Fibroblast of lung (primary cell): ENCODE results near the gene PLXNA2. TPM values are rescaled to one million over a fixed set of nuclear protein-coding genes. Genes with fewer than 3 reads are reported as not detected.

Source experiments
- DNase-seq, 2 donors: peaks; one replicate each; pipeline versions ENCODE4 v3.0.0 to v3.0.0-alpha.2; 2010; ENCODE audit warnings: low read depth in 2 of 2
- H2AFZ ChIP-seq: 2 replicates; pipeline ENCODE4 v1.5.1; 2012; ENCODE audit warnings: low read length, control low read depth, inconsistent platforms
- H3K27ac ChIP-seq: 2 replicates; pipeline ENCODE4 v1.5.1; 2011; ENCODE audit warnings: low read length, control low read depth; ENCODE audit not compliant: insufficient read depth
- H3K27me3 ChIP-seq: 2 replicates; pipeline ENCODE4 v1.5.1; 2011; ENCODE audit warnings: mild to moderate bottlenecking, low read length; ENCODE audit not compliant: control insufficient read depth, insufficient read depth
- H3K36me3 ChIP-seq: 2 replicates; pipeline ENCODE4 v1.5.1; 2011; ENCODE audit warnings: low read length; ENCODE audit not compliant: control insufficient read depth, insufficient read depth
- H3K4me1 ChIP-seq: 2 replicates; pipeline ENCODE4 v1.5.1; 2011; ENCODE audit warnings: low read length; ENCODE audit not compliant: control insufficient read depth, insufficient read depth; ENCODE audit errors: extremely low read depth
- H3K4me2 ChIP-seq: 2 replicates; pipeline ENCODE4 v1.5.1; 2011; ENCODE audit warnings: low read length, control low read depth; ENCODE audit not compliant: insufficient read depth; ENCODE audit errors: extremely low read depth
- H3K4me3 ChIP-seq, 4 experiments: fragments of 200-600 bp in 1 of 4; sonication (generic) in 1 of 4; replicated peaks in 1 of 4; 2 replicates each; pipeline ENCODE4 v1.5.1; 2011 to 2016; ENCODE audit warnings: low read length in 4 of 4, low read depth in 3 of 4, mild to moderate bottlenecking in 3 of 4, control low read depth in 2 of 4, inconsistent platforms in 1 of 4, mixed read lengths in 1 of 4; ENCODE audit not compliant: insufficient read depth in 1 of 4; ENCODE audit errors: control extremely low read depth in 1 of 4
- H3K79me2 ChIP-seq: 2 replicates; pipeline ENCODE4 v1.5.1; 2012; ENCODE audit warnings: mild to moderate bottlenecking, low read length, inconsistent platforms; ENCODE audit not compliant: control insufficient read depth, insufficient read depth
- H3K9ac ChIP-seq: 2 replicates; pipeline ENCODE4 v1.5.1; 2011; ENCODE audit warnings: mild to moderate bottlenecking, low read length, control low read depth; ENCODE audit not compliant: insufficient read depth
- H3K9me3 ChIP-seq: 2 replicates; pipeline ENCODE4 v1.5.1; 2012; ENCODE audit warnings: low read depth, low read length; ENCODE audit not compliant: control insufficient read depth, insufficient read depth
- H4K20me1 ChIP-seq: 2 replicates; pipeline ENCODE4 v1.5.1; 2011; ENCODE audit warnings: low read length; ENCODE audit not compliant: control insufficient read depth, insufficient read depth; ENCODE audit errors: extremely low read depth
- CTCF ChIP-seq, 2 donors: IDR thresholded peaks in 1 of 2; conservative IDR thresholded peaks in 1 of 2; 1 replicate in 1 of 2; 2 replicates in 1 of 2; pipeline ENCODE4 v1.5.1; 2011 to 2012; ENCODE audit warnings: low read length in 2 of 2, control low read depth in 1 of 2, inconsistent platforms in 1 of 2, low read depth in 1 of 2, mild to moderate bottlenecking in 1 of 2
- EZH2 ChIP-seq: IDR thresholded peaks from 2 replicates; pipeline ENCODE4 v1.5.1; 2012; ENCODE audit warnings: low read length, control low read depth, mild to moderate bottlenecking; ENCODE audit errors: missing control alignments
- polyA plus RNA-seq, 2 donors: library from polyadenylated mRNA; depleted of rRNA in 1 of 2; stranded (reverse) in 1 of 2; unstranded in 1 of 2; fragments of >200 nt; gene quantifications; 2 replicates each; pipeline ENCODE4 v1.2.1, GENCODE V29; 2011 to 2012; ENCODE audit warnings: missing spikeins in 1 of 2
- total RNA-seq: library from RNA; depleted of rRNA; stranded (reverse); fragments of >200 nt; gene quantifications from 2 replicates; pipeline ENCODE4 v1.2.1, GENCODE V29; 2014

PLXNA2 gene
- total and polyA plus RNA-seq, 2 donors (not counting 1 experiment from before 2014, with no cell fraction given): 0.43 to 2.0 TPM

DNA sequence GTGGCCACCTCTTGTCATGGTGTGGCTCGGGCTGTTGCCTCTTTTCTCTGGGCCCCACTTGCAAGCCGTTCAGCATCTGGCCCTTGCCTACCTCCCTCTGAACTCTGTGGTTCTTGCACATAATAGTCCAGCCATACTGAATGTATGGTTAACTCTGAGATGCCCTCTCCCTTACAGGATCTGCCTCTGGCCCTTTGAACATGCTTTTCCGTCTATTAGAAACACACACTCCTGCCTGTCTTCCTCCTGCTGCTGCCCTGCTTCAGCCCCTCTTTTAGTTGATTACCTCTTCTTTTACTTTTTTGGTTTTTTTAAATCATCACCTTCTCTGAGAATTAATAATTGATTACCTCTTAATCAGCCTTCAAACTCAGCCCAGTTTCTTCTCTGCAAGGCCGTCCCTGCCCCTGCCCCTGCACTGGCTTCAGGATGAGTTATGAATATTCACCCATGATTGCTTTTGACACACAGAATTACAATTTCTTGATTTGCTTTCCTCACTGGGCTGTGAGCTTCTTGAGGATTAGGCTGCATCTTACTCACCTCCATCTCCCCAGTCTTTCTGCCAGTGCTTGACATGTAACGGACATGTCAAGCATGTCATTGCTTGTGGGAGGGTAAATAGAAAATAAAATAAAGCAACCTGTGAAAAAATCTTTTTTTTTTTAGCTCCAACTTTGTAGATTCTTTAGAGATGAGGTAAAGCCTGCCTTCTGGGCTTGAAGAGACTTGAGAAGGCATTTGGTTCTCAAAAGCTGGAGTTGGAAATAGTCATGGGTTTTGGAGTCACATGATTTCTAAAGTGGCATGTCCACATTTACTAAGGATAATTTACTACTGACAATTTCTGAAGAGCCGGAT lies 158.3 kb downstream of the PLXNA2 start:
- H3K27ac ChIP-seq: peak overlapping the region; percentile 27
- no peak overlapping the region for H3K9ac ChIP-seq
- no peaks in the 10 kb centered on the region for H3K9me3 ChIP-seq
- no peaks in the 10 kb centered on the region for H3K79me2 ChIP-seq
- no peaks in the 10 kb centered on the region for H3K27me3 ChIP-seq
- peak overlapping the region; percentile 66 for H2AFZ ChIP-seq
- peak; percentile 51 to 53 for DNase-seq
- H3K4me1 ChIP-seq: peaks cover 6% of the 10 kb centered on the region
- H3K4me2 ChIP-seq: peak overlapping the region; percentile 59
- TF ChIP-seq EZH2 (no peak), CTCF (conservative IDR thresholded peaks at IDR 0.05 in 1 of 2, IDR thresholded peaks at IDR 0.05 in 1 of 2; ENCODE audit: low read depth in 1 of 2, low read length in 2 of 2) (no peak)
- H3K4me3 ChIP-seq: peak overlapping the region in 3 of 4 experiments; percentile 1 to 34 (median 31)
- H3K36me3 ChIP-seq: no peaks in the 10 kb centered on the region
- no peaks in the 10 kb centered on the region for H4K20me1 ChIP-seq

DNA sequence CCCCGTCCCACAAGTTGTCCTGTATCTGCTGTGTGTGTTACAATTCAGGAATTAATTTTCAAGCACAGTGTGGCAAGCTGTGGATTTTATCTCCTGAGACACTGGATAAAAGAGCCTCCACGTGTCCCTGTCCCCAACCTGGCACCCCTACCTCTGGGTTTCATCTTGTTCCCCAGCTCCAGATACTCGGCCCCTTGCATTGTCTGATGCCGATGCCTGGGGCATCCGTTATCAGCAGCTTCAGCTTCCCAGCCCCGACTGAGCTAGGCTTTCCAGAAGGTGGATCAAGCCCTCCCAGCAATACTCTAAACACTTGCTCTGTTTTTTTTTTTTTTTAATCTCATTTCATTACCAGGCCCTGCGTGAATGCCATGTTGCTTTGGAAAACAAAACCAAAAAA lies 159.4 kb downstream of the PLXNA2 start:
- H4K20me1 ChIP-seq: no peaks in the 10 kb centered on the region
- H3K9me3 ChIP-seq: no peaks in the 10 kb centered on the region
- no peaks in the 10 kb centered on the region for H3K36me3 ChIP-seq
- H3K9ac ChIP-seq: no peak overlapping the region
- H3K4me2 ChIP-seq: no peak overlapping the region
- H3K4me1 ChIP-seq: peaks cover 2% of the 10 kb centered on the region
- H3K79me2 ChIP-seq: no peaks in the 10 kb centered on the region
- H3K27ac ChIP-seq: no peak overlapping the region
- H2AFZ ChIP-seq: no peak overlapping the region
- DNase-seq: no peak
- TF ChIP-seq EZH2: no peak
- TF ChIP-seq CTCF (conservative IDR thresholded peaks at IDR 0.05 in 1 of 2, IDR thresholded peaks at IDR 0.05 in 1 of 2; ENCODE audit: low read depth in 1 of 2, low read length in 2 of 2): no peak
- no peaks in the 10 kb centered on the region for H3K27me3 ChIP-seq
- no peak overlapping the region for H3K4me3 ChIP-seq

GRCh38 chr1:208084220-208084619 lies 160.0 kb downstream of the PLXNA2 start:
- H3K36me3 ChIP-seq: no peaks in the 10 kb centered on the region
- no peak overlapping the region for H2AFZ ChIP-seq
- peaks cover 2% of the 10 kb centered on the region for H3K4me1 ChIP-seq
- H3K27me3 ChIP-seq: no peaks in the 10 kb centered on the region
- no peak overlapping the region for H3K27ac ChIP-seq
- no peaks in the 10 kb centered on the region for H3K79me2 ChIP-seq
- no peaks in the 10 kb centered on the region for H3K9me3 ChIP-seq
- TF ChIP-seq EZH2 (no peak), CTCF (conservative IDR thresholded peaks at IDR 0.05 in 1 of 2, IDR thresholded peaks at IDR 0.05 in 1 of 2; ENCODE audit: low read depth in 1 of 2, low read length in 2 of 2) (no peak)
- DNase-seq: no peak
- no peak overlapping the region for H3K9ac ChIP-seq
- H3K4me3 ChIP-seq: no peak overlapping the region
- no peak overlapping the region for H3K4me2 ChIP-seq
- no peaks in the 10 kb centered on the region for H4K20me1 ChIP-seq
